Parathyroid adenoma (tissue), 2 donors: Measurements from ENCODE around the gene FHL3.
A peak's percentile ranks its signal among the peaks of the same experiment; 100 is the strongest.

Experiments used
- H2AFZ ChIP-seq: fragments of 300-600 bp; sonication (generic); one replicate; pipeline ENCODE4 v1.7.0; 2017; ENCODE audit warnings: antibody characterized with exemption, mild to moderate bottlenecking
- H3K27ac ChIP-seq: fragments of 300-600 bp; sonication (generic); one replicate; pipeline ENCODE4 v1.7.0; 2017
- H3K27me3 ChIP-seq: fragments of 300-600 bp; sonication (generic); one replicate; pipeline ENCODE4 v1.7.0; 2017; ENCODE audit warnings: low read length; ENCODE audit not compliant: control insufficient read depth, insufficient read depth
- H3K36me3 ChIP-seq: fragments of 300-600 bp; sonication (generic); one replicate; pipeline ENCODE4 v1.7.0; 2017; ENCODE audit warnings: low read length; ENCODE audit not compliant: control insufficient read depth, insufficient read depth
- H3K4me1 ChIP-seq: fragments of 300-600 bp; sonication (generic); one replicate; pipeline ENCODE4 v1.7.0; 2017; ENCODE audit warnings: control low read depth
- H3K4me2 ChIP-seq: fragments of 300-600 bp; sonication (generic); one replicate; pipeline ENCODE4 v1.7.0; 2017; ENCODE audit warnings: low read length
- H3K4me3 ChIP-seq: fragments of 300-600 bp; sonication (generic); one replicate; pipeline ENCODE4 v1.7.0; 2017; ENCODE audit warnings: low read depth, low read length
- H3K79me2 ChIP-seq: fragments of 300-600 bp; sonication (generic); one replicate; pipeline ENCODE4 v1.7.0; 2017; ENCODE audit warnings: control low read depth
- H3K9ac ChIP-seq: fragments of 300-600 bp; sonication (generic); one replicate; pipeline ENCODE4 v1.7.0; 2017; ENCODE audit warnings: mild to moderate bottlenecking
- H3K9me3 ChIP-seq: fragments of 300-600 bp; sonication (generic); one replicate; pipeline ENCODE4 v1.7.0; 2017; ENCODE audit warnings: low read length; ENCODE audit not compliant: control insufficient read depth
- CTCF ChIP-seq: fragments of 300-600 bp; sonication (generic); IDR thresholded peaks from one replicate; pipeline ENCODE4 v1.7.0; 2017; ENCODE audit warnings: antibody characterized with exemption, mild to moderate bottlenecking
- donor health status: primary hyperparathyroidism.

The FHL3 gene

GRCh38 chr1:38013227-38013622 lies 7.9 kb upstream of the FHL3 start:
- Histone ChIP-seq H3K9ac (peak overlapping the region; percentile 89), H3K4me2 (peak overlapping the region; percentile 76), H3K27me3 (no peaks in the 10 kb centered on the region), H3K4me3 (peak overlapping the region; percentile 95), H2AFZ (peak overlapping the region; percentile 97), H3K36me3 (no peaks in the 10 kb centered on the region), H3K79me2 (peaks cover 4% of the 10 kb centered on the region), H3K4me1 (peaks cover 2% of the 10 kb centered on the region), H3K27ac (peak overlapping the region; percentile 93), H3K9me3 (no peaks in the 10 kb centered on the region)
- TF ChIP-seq CTCF = no peak

GRCh38 chr1:38012363-38013226 lies 7.3 kb upstream of the FHL3 start, which contains the start of gene UTP11:
TSS of gene UTP11 (plus strand) at chr1:38012734. CDS start at chr1:38012803, 69 bp downstream.
- Histone ChIP-seq H3K9me3 (no peaks in the 10 kb centered on the region), H3K4me2 (peak within 1 kb of the TSS; percentile 76)

GRCh38 chr1:38009841-38010180 lies 4.5 kb upstream of the FHL3 start:
- Histone ChIP-seq H3K4me1 (peaks cover 2% of the 10 kb centered on the region), H3K36me3 (no peaks in the 10 kb centered on the region), H3K4me3 (no peak overlapping the region), H2AFZ (no peak overlapping the region), H3K9ac (no peak overlapping the region), H3K27me3 (no peaks in the 10 kb centered on the region), H3K27ac (no peak overlapping the region), H3K79me2 (peaks cover 4% of the 10 kb centered on the region), H3K4me2 (no peak overlapping the region), H3K9me3 (no peaks in the 10 kb centered on the region)
- TF ChIP-seq CTCF = no peak

More at GRCh38 chr1:38012363-38013226, 7.3 kb upstream of the FHL3 start, which contains the start of gene UTP11:
- TF ChIP-seq CTCF = no peak
- Histone ChIP-seq H2AFZ (peak within 1 kb of the TSS; percentile 97), H3K4me1 (peaks cover 2% of the 10 kb centered on the region), H3K27ac (peak within 1 kb of the TSS; percentile 93), H3K36me3 (no peaks in the 10 kb centered on the region), H3K79me2 (peaks cover 4% of the 10 kb centered on the region), H3K27me3 (no peaks in the 10 kb centered on the region), H3K4me3 (peak within 1 kb of the TSS; percentile 95), H3K9ac (peak within 1 kb of the TSS; percentile 89)

GRCh38 chr1:38009088-38009840 lies 4.0 kb upstream of the FHL3 start:
- H3K79me2 ChIP-seq = peaks cover 4% of the 10 kb centered on the region
- no peak overlapping the region for H3K9ac ChIP-seq
- no peak overlapping the region for H3K4me2 ChIP-seq
- no peak overlapping the region for H3K27ac ChIP-seq
- no peak overlapping the region for H2AFZ ChIP-seq
- no peak overlapping the region for H3K4me3 ChIP-seq
- H3K36me3 ChIP-seq = no peaks in the 10 kb centered on the region
- no peaks in the 10 kb centered on the region for H3K27me3 ChIP-seq
- H3K4me1 ChIP-seq = peaks cover 4% of the 10 kb centered on the region
- no peak for TF ChIP-seq CTCF
- H3K9me3 ChIP-seq = no peaks in the 10 kb centered on the region
